ENCODE data around the gene TNFAIP8. TPM values are rescaled to one million over a fixed set of nuclear protein-coding genes. Genes with fewer than 3 reads are reported as not detected.
A peak's percentile ranks its signal among the peaks of the same experiment; 100 is the strongest.
"Not testable (repeated sequence)": the region's sequence is repeated elsewhere in the genome, so short reads cannot be mapped to it uniquely, and the experiment has no call there.

The TNFAIP8 gene
- total and polyA plus RNA-seq, 9 of the 15 experiments (the other 6 are each of a cell fraction or from before 2014, with no cell fraction given): 29.9 to 52.2 (median 44.8) TPM

GRCh38 chr5:119438587-119438917 is 82.7 kb downstream of the TNFAIP8 start (continued):
- TF ChIP-seq, protein P1, sequence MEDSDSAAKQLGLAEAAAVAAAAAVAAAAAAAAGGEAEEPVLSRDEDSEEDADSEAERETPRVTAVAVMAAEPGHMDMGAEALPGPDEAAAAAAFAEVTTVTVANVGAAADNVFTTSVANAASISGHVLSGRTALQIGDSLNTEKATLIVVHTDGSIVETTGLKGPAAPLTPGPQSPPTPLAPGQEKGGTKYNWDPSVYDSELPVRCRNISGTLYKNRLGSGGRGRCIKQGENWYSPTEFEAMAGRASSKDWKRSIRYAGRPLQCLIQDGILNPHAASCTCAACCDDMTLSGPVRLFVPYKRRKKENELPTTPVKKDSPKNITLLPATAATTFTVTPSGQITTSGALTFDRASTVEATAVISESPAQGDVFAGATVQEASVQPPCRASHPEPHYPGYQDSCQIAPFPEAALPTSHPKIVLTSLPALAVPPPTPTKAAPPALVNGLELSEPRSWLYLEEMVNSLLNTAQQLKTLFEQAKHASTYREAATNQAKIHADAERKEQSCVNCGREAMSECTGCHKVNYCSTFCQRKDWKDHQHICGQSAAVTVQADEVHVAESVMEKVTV (CRISPR knock-in tag; IDR thresholded peaks at IDR 0.05): 0 out of 2 replicates have a peak, but pooled peaks have one; percentile 8
- 0 out of 2 replicates have a peak, but pooled peaks have one; percentile 43 for TF ChIP-seq SMAD3 (CRISPR knock-in tag; conservative IDR thresholded peaks at IDR 0.05)
- TF ChIP-seq CCNT2 (IDR thresholded peaks at IDR 0.05; ENCODE audit: borderline replicate concordance, extremely low read depth, insufficient read length, low read depth, low read length): peak; percentile 24
- TF ChIP-seq TBL1XR1 (IDR thresholded peaks at IDR 0.05; ENCODE audit: low read length in 2 of 2): peak; percentile 23 to 57; a peak in 1 of 4 replicates
- TF ChIP-seq BCLAF1 (IDR thresholded peaks at IDR 0.05; ENCODE audit: borderline replicate concordance in 1 of 2, control insufficient read depth in 1 of 2, low read depth in 2 of 2, low read length in 1 of 2): peak in 1 of 2 experiments; percentile 62; a peak in 1 of 4 replicates
- TF ChIP-seq JUND (IDR thresholded peaks at IDR 0.05; ENCODE audit: borderline replicate concordance, low read depth, low read length): peak; percentile 43; the same call in 1 of the 2 replicates
- not testable (repeated sequence) for TF ChIP-seq JUND (tag; IDR thresholded peaks at IDR 0.05; ENCODE audit: borderline replicate concordance, low read depth, low read length)
- 0 out of 4 replicates have a peak, but pooled peaks of 1 of the 2 experiments have one; percentile 5 for TF ChIP-seq MAZ (CRISPR knock-in tag; conservative IDR thresholded peaks at IDR 0.05 in 1 of 2, IDR thresholded peaks at IDR 0.05 in 1 of 2)
- peak; percentile 73; the same call in 1 of the 2 replicates for TF ChIP-seq SMARCC2 (IDR thresholded peaks at IDR 0.05; ENCODE audit: low read depth)
- peak; percentile 67 for TF ChIP-seq EP300 (IDR thresholded peaks at IDR 0.05; ENCODE audit: low read length)
- TF ChIP-seq SMAD4 (CRISPR knock-in tag; conservative IDR thresholded peaks at IDR 0.05): peak; percentile 42
- TF ChIP-seq, protein P2, sequence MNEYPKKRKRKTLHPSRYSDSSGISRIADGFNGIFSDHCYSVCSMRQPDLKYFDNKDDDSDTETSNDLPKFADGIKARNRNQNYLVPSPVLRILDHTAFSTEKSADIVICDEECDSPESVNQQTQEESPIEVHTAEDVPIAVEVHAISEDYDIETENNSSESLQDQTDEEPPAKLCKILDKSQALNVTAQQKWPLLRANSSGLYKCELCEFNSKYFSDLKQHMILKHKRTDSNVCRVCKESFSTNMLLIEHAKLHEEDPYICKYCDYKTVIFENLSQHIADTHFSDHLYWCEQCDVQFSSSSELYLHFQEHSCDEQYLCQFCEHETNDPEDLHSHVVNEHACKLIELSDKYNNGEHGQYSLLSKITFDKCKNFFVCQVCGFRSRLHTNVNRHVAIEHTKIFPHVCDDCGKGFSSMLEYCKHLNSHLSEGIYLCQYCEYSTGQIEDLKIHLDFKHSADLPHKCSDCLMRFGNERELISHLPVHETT (CRISPR knock-in tag; conservative IDR thresholded peaks at IDR 0.05 in 1 of 2, IDR thresholded peaks at IDR 0.05 in 1 of 2): 0 out of 4 replicates have a peak, but pooled peaks of 1 of the 2 experiments have one; percentile 2
- peak; percentile 31; the same call in 1 of the 2 replicates for TF ChIP-seq FOSL1 (tag; conservative IDR thresholded peaks at IDR 0.05)
- TF ChIP-seq KLF16 (IDR thresholded peaks at IDR 0.05): peak; percentile 77
- TF ChIP-seq TAL1 (IDR thresholded peaks at IDR 0.05): peak; percentile 73
- peak; percentile 88 for TF ChIP-seq ARID1B (IDR thresholded peaks at IDR 0.05)
- peak; percentile 60; the same call in 1 of the 2 replicates for TF ChIP-seq DPF2 (IDR thresholded peaks at IDR 0.05)
- TF ChIP-seq CBFA2T2 (conservative IDR thresholded peaks at IDR 0.05): peak; percentile 67
- TF ChIP-seq HMBOX1 (IDR thresholded peaks at IDR 0.05): peak; percentile 96
- TF ChIP-seq ESRRA (IDR thresholded peaks at IDR 0.05; ENCODE audit: borderline replicate concordance, low read depth): peak; percentile 68; the same call in 1 of the 2 replicates
- peak; percentile 62 for TF ChIP-seq SOX6 (IDR thresholded peaks at IDR 0.05)
- TF ChIP-seq CBFA2T3 (IDR thresholded peaks at IDR 0.05): peak; percentile 81
